Muscle layer of duodenum (tissue), 2 donors: ENCODE measurements around the gene UBE2V1.
"Not testable (repeated sequence)": the region's sequence is repeated elsewhere in the genome, so short reads cannot be mapped to it uniquely, and the experiment has no call there.

Source experiments
- H3K27ac ChIP-seq: one replicate; pipeline ENCODE4 v1.7.0; 2013; ENCODE audit warnings: mild to moderate bottlenecking, low read length
- H3K27me3 ChIP-seq: one replicate; pipeline ENCODE4 v1.7.0; 2013; ENCODE audit warnings: low read depth, mild to moderate bottlenecking, control low read depth, low read length
- H3K36me3 ChIP-seq, 2 donors: one replicate each; pipeline ENCODE4 v1.7.0; 2013; ENCODE audit warnings: low read length in 2 of 2, control low read depth in 1 of 2, mild to moderate bottlenecking in 1 of 2; ENCODE audit not compliant: insufficient read depth in 2 of 2, control insufficient read depth in 1 of 2
- H3K4me1 ChIP-seq, 2 donors: one replicate each; pipeline ENCODE4 v1.7.0; 2013; ENCODE audit warnings: low read length in 2 of 2, mild to moderate bottlenecking in 2 of 2, control low read depth in 1 of 2, moderate library complexity in 1 of 2; ENCODE audit not compliant: insufficient read depth in 2 of 2, control insufficient read depth in 1 of 2
- H3K4me3 ChIP-seq, 2 donors: one replicate each; pipeline ENCODE4 v1.7.0; 2013; ENCODE audit warnings: low read length in 2 of 2, low read depth in 1 of 2, mild to moderate bottlenecking in 1 of 2
- H3K9me3 ChIP-seq, 2 donors: one replicate each; pipeline ENCODE4 v1.7.0; 2013; ENCODE audit warnings: low read length in 2 of 2, control low read depth in 1 of 2, mild to moderate bottlenecking in 1 of 2; ENCODE audit not compliant: control insufficient read depth in 1 of 2
- donor health status: healthy.

The UBE2V1 gene

GRCh38 chr20:50068041-50068651 is 44.8 kb downstream of the UBE2V1 start:
- H3K4me1 ChIP-seq: peaks cover 0 to 6% of the 10 kb centered on the region in 2 donors
- no peak overlapping the region for H3K27ac ChIP-seq
- H3K36me3 ChIP-seq: no peaks in the 10 kb centered on the region
- H3K9me3 ChIP-seq: no peaks in the 10 kb centered on the region
- H3K27me3 ChIP-seq: no peaks in the 10 kb centered on the region
- H3K4me3 ChIP-seq: no peak overlapping the region

DNA sequence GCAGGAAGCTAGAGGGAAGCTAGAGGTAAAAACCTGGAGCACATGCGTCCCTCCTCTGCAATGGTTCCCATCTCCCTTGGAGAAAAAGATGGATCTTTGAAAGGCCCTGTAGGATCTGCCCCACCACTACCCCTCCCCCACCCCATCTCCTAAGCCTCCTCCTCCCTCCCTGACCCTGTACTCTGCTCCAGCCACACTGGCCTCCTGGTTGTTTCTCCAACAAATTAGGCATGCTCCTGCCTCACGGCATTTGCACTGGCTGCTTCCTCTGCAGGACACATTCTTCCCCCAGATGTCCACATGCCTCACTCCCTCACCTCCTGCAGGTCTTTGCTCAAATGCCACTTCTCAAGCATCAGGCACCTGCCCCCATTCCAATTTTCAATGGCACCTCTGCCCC is 45.5 kb downstream of the UBE2V1 start:
- no peak overlapping the region for H3K27ac ChIP-seq
- no peaks in the 10 kb centered on the region for H3K27me3 ChIP-seq
- H3K9me3 ChIP-seq: no peaks in the 10 kb centered on the region
- peaks cover 0 to 6% of the 10 kb centered on the region in 2 donors for H3K4me1 ChIP-seq
- no peaks in the 10 kb centered on the region for H3K36me3 ChIP-seq
- H3K4me3 ChIP-seq: no peak overlapping the region

DNA sequence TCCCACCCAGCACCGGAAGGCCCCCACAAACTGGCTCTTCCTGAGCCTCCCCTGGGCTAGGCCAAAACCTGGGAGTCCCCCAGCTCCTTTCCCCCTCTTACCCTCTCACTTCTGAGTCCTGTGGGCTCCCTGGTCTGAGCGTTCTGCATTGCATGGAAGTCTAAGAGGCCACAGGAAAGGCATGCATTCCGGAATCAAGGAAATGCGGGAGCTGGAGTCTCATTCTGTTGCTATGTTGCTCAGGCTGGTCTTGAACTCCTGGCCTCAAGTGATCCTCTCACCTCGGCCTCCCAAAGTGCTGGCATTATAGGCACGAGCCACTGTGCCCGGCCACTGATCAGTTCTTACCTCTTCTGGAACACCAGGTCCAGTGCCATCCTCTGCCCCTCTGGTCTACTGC is 45.9 kb downstream of the UBE2V1 start:
- peaks cover 0 to 6% of the 10 kb centered on the region in 2 donors for H3K4me1 ChIP-seq
- H3K36me3 ChIP-seq: no peaks in the 10 kb centered on the region
- H3K27ac ChIP-seq: no peak overlapping the region
- no peaks in the 10 kb centered on the region for H3K27me3 ChIP-seq
- H3K4me3 ChIP-seq: no peak overlapping the region
- no peaks in the 10 kb centered on the region for H3K9me3 ChIP-seq

DNA sequence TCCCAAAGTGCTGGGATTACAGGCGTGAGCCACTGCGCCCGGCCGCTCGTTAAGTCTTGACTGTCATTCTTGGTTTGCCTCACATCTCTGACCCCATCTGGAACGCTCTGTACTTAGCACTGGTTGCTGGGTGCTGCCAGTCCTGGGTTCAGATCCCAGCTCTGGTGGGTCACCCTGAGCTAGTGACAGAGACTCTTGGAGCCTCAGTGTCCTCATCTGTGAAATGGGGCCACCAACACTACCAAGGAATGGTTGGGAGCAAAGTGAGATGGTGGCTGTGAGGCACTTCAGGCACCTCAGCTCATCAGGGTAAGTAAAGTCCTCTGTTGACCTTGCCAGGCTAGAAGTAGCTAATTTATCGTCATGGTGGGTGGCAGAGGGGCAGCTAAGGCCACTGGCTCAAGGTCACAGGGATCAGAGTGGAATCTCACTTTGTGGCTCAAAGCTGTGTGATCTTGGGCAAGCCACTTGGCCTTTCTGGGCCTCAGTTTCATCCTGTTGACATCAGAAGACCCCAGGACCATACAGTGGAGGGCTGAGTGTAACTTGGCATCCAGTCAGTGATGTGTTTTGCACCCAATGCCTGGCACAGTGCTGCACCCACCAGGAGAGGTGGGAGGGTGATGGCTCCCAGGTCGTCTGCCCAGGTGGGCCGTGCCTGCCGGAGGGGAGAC is 46.7 kb downstream of the UBE2V1 start:
- Histone ChIP-seq H3K36me3 (no peaks in the 10 kb centered on the region), H3K9me3 (no peaks in the 10 kb centered on the region), H3K4me3 (no peak overlapping the region), H3K4me1 (peaks cover 0 to under 1% of the 10 kb centered on the region in 2 donors), H3K27ac (no peak overlapping the region), H3K27me3 (no peaks in the 10 kb centered on the region)

GRCh38 chr20:50065325-50065615 is 47.7 kb downstream of the UBE2V1 start:
- no peaks in the 10 kb centered on the region for H3K36me3 ChIP-seq
- no peak overlapping the region for H3K4me3 ChIP-seq
- no peaks in the 10 kb centered on the region for H3K9me3 ChIP-seq
- H3K27ac ChIP-seq: no peak overlapping the region
- no peaks in the 10 kb centered on the region for H3K27me3 ChIP-seq
- H3K4me1 ChIP-seq: no peaks in the 10 kb centered on the region

- not testable (repeated sequence) for H3K27ac ChIP-seq, H3K9me3 ChIP-seq, H3K27me3 ChIP-seq, H3K4me1 ChIP-seq, H3K4me3 ChIP-seq, H3K36me3 ChIP-seq
Measured at GRCh38 chr20:50063763-50064162, 49.2 kb downstream of the UBE2V1 start.

- Histone ChIP-seq H3K27me3 (no peaks in the 10 kb centered on the region), H3K27ac (no peak overlapping the region), H3K9me3 (no peaks in the 10 kb centered on the region), H3K4me3 (no peak overlapping the region), H3K4me1 (no peaks in the 10 kb centered on the region), H3K36me3 (no peaks in the 10 kb centered on the region)
Measured at GRCh38 chr20:50062006-50062838, 50.7 kb downstream of the UBE2V1 start.

GRCh38 chr20:50061151-50062005 is 51.6 kb downstream of the UBE2V1 start:
- no peaks in the 10 kb centered on the region for H3K4me1 ChIP-seq
- H3K27me3 ChIP-seq: no peaks in the 10 kb centered on the region
- H3K4me3 ChIP-seq: no peak overlapping the region
- H3K36me3 ChIP-seq: no peaks in the 10 kb centered on the region
- no peaks in the 10 kb centered on the region for H3K9me3 ChIP-seq
- no peak overlapping the region for H3K27ac ChIP-seq

GRCh38 chr20:50058662-50059402 is 54.1 kb downstream of the UBE2V1 start:
- H3K27ac ChIP-seq: no peak overlapping the region
- H3K4me1 ChIP-seq: peaks cover 0 to 8% of the 10 kb centered on the region in 2 donors
- H3K4me3 ChIP-seq: no peak overlapping the region
- H3K9me3 ChIP-seq: no peaks in the 10 kb centered on the region
- no peaks in the 10 kb centered on the region for H3K27me3 ChIP-seq
- no peaks in the 10 kb centered on the region for H3K36me3 ChIP-seq

DNA sequence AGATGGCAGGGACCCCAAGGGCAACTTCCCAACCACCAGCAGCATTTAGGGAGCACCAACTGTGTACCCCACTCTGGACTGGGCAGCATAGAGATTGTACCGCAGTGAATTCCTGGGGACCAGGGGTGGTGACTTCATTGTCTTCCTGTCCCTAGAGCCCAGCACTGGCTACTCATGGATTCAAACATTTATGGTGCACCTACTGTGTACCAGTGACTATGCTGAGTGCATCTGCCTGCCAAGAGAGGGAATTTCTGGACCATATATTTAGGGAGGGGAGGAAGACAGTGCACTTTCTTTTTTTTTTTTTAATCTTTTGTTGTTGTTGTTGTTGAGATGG is 55.3 kb downstream of the UBE2V1 start:
- Histone ChIP-seq H3K4me1 (peaks cover 0 to 8% of the 10 kb centered on the region in 2 donors), H3K4me3 (no peak overlapping the region), H3K27me3 (no peaks in the 10 kb centered on the region), H3K27ac (no peak overlapping the region), H3K36me3 (no peaks in the 10 kb centered on the region), H3K9me3 (no peaks in the 10 kb centered on the region)
